Prostate gland (tissue), 2 donors: Measurements from ENCODE around the gene ZC3H6. TPM values are rescaled to one million over a fixed set of nuclear protein-coding genes. Genes with fewer than 3 reads are reported as not detected.

ENCODE experiments used
- DNase-seq: peaks from one replicate; pipeline ENCODE4 v3.0.0-alpha.2; 2019; ENCODE audit warnings: low spot score
- H3K27ac ChIP-seq, 2 donors: fragments of 200-600 bp; sonication (generic); 2 replicates each; pipeline ENCODE4 v1.5.1; 2017 to 2019
- H3K27me3 ChIP-seq: fragments of 200-600 bp; sonication (generic); replicated peaks from 2 replicates; pipeline ENCODE4 v1.5.1; 2019; ENCODE audit not compliant: insufficient read depth
- H3K36me3 ChIP-seq, 2 donors: fragments of 200-600 bp; sonication (generic); 1 replicate in 1 of 2; 2 replicates in 1 of 2; pipeline versions ENCODE4 v1.5.1 to v1.8.1; 2017 to 2019
- H3K4me1 ChIP-seq: fragments of 200-600 bp; sonication (generic); replicated peaks from 2 replicates; pipeline ENCODE4 v1.5.1; 2019
- H3K4me3 ChIP-seq, 2 donors: fragments of 200-600 bp; sonication (generic); 2 replicates each; pipeline ENCODE4 v1.5.1; 2017 to 2019
- H3K9me3 ChIP-seq: fragments of 200-600 bp; sonication (generic); 2 replicates; pipeline ENCODE4 v1.5.1; 2017
- CTCF ChIP-seq, 4 experiments: fragments of 200-600 bp in 2 of 4; fragments of 450-650 bp in 2 of 4; sonication (generic) in 2 of 4; IDR thresholded peaks; 1 replicate in 3 of 4; 2 replicates in 1 of 4; pipeline ENCODE4 v1.5.1; 2016 to 2019; ENCODE audit warnings: antibody characterized with exemption in 4 of 4, mild to moderate bottlenecking in 2 of 4, moderate library complexity in 2 of 4
- POLR2A ChIP-seq: fragments of 450-650 bp; IDR thresholded peaks from one replicate; pipeline ENCODE4 v1.6.1; 2016; ENCODE audit warnings: antibody characterized with exemption, mild to moderate bottlenecking
- POLR2AphosphoS5 ChIP-seq: sonication (generic); formaldehyde crosslinking; IDR thresholded peaks from one replicate; pipeline ENCODE4 v1.6.1; 2017; ENCODE audit warnings: antibody characterized with exemption
- WGBS: methylation state at CpG from one replicate; pipeline ENCODE4 v1.1.5; 2018; 5-methylcytosine and 5-hydroxymethylcytosine counted together
- intact Hi-C: fragments of 100-400 bp; cut with DNase I; formaldehyde crosslinking; loops from one replicate; pipeline ENCODE4 v1.14.2; 2022
- total RNA-seq, 2 donors: library from RNA; depleted of rRNA; stranded (reverse); fragments of >200 nt; gene quantifications; one replicate each; pipeline ENCODE4 v1.1.0, GENCODE V29; 2016

Gene ZC3H6
- total RNA-seq, 2 donors from 2014 or later, result 10.2 to 10.5 TPM

- 95% methylated on average over 3 of the region's 3 CpGs for WGBS
- TF ChIP-seq POLR2A (no peak), CTCF (IDR thresholded peaks at IDR 0.05) (no peak), POLR2AphosphoS5 (no peak)
- H3K4me3 ChIP-seq, result no peak overlapping the region
- H3K27me3 ChIP-seq, result no peaks in the 10 kb centered on the region
- no peak overlapping the region for H3K27ac ChIP-seq
- no peaks in the 10 kb centered on the region for H3K4me1 ChIP-seq
- H3K36me3 ChIP-seq, result no peaks in the 10 kb centered on the region
- DNase-seq, result no peak
- intact Hi-C loops, result no loop called here
- H3K9me3 ChIP-seq, result no peaks in the 10 kb centered on the region
Observed at GRCh38 chr2:112260295-112260625, 15.1 kb upstream of the ZC3H6 start.

- H3K4me1 ChIP-seq, result no peaks in the 10 kb centered on the region
- DNase-seq, result no peak
- H3K36me3 ChIP-seq, result no peaks in the 10 kb centered on the region
- no peaks in the 10 kb centered on the region for H3K27me3 ChIP-seq
- H3K9me3 ChIP-seq, result no peaks in the 10 kb centered on the region
- intact Hi-C loops, result no loop called here
- H3K27ac ChIP-seq, result no peak overlapping the region
- H3K4me3 ChIP-seq, result no peak overlapping the region
- TF ChIP-seq POLR2A (no peak), POLR2AphosphoS5 (no peak), CTCF (IDR thresholded peaks at IDR 0.05) (no peak)
Observed at GRCh38 chr2:112262876-112263275, 12.5 kb upstream of the ZC3H6 start.

GRCh38 chr2:112268547-112268946 is 6.8 kb upstream of the ZC3H6 start:
- H3K4me1 ChIP-seq, result no peaks in the 10 kb centered on the region
- 97% methylated on average over 1 of the region's 1 CpG for WGBS
- TF ChIP-seq CTCF (IDR thresholded peaks at IDR 0.05), result no peak
- TF ChIP-seq POLR2AphosphoS5, result no peak
- no peak for TF ChIP-seq POLR2A
- no peak overlapping the region for H3K27ac ChIP-seq
- no peak overlapping the region for H3K4me3 ChIP-seq
- intact Hi-C loops, result no loop called here
- no peaks in the 10 kb centered on the region for H3K9me3 ChIP-seq
- H3K36me3 ChIP-seq, result no peaks in the 10 kb centered on the region
- no peak for DNase-seq
- no peaks in the 10 kb centered on the region for H3K27me3 ChIP-seq

- no peak overlapping the region for H3K4me3 ChIP-seq
- no peak for TF ChIP-seq POLR2AphosphoS5
- TF ChIP-seq POLR2A, result no peak
- TF ChIP-seq CTCF (IDR thresholded peaks at IDR 0.05), result no peak
- H3K9me3 ChIP-seq, result no peaks in the 10 kb centered on the region
Observed at GRCh38 chr2:112272669-112273068, 2.7 kb upstream of the ZC3H6 start.

GRCh38 chr2:112273349-112273748 is 2.0 kb upstream of the ZC3H6 start:
- Histone ChIP-seq H3K4me1 (no peaks in the 10 kb centered on the region), H3K36me3 (no peaks in the 10 kb centered on the region), H3K4me3 (no peak overlapping the region), H3K27me3 (no peaks in the 10 kb centered on the region), H3K27ac (no peak overlapping the region), H3K9me3 (no peaks in the 10 kb centered on the region)
- no peak for DNase-seq
- TF ChIP-seq POLR2A, result no peak
- no peak for TF ChIP-seq POLR2AphosphoS5
- no peak for TF ChIP-seq CTCF (IDR thresholded peaks at IDR 0.05)
- intact Hi-C loops, result loop anchor here (5.0 to 10.0 kb wide), 2 partner anchors 309 to 379 kb away; partner anchors contain the start of genes CHCHD5 and MERTK
- 90% methylated on average over 5 of the region's 5 CpGs for WGBS

More at GRCh38 chr2:112272669-112273068, 2.7 kb upstream of the ZC3H6 start:
- Histone ChIP-seq H3K27me3 (no peaks in the 10 kb centered on the region), H3K36me3 (no peaks in the 10 kb centered on the region), H3K4me1 (no peaks in the 10 kb centered on the region), H3K27ac (no peak overlapping the region)
- intact Hi-C loops, result loop anchor here (5.0 to 10.0 kb wide), 2 partner anchors 310 to 378 kb away; partner anchors contain the start of genes CHCHD5 and MERTK
- DNase-seq, result no peak
- 65% methylated on average over 5 of the region's 5 CpGs for WGBS
